IMR-90 (cell line): ENCODE measurements around the gene SAMM50.

Experiments
- CHD1 ChIP-seq: IDR thresholded peaks from 2 replicates; pipeline ENCODE4 v1.6.1; 2012; ENCODE audit warnings: low read depth, low read length, improper control_type of control experiment
- MAZ ChIP-seq: IDR thresholded peaks from 2 replicates; pipeline ENCODE4 v1.6.1; 2012; ENCODE audit warnings: low read depth, mild to moderate bottlenecking, low read length, improper control_type of control experiment, moderate library complexity, borderline replicate concordance
- MXI1 ChIP-seq: IDR thresholded peaks from 2 replicates; pipeline ENCODE4 v1.6.1; 2012; ENCODE audit warnings: low read depth, mild to moderate bottlenecking, low read length, moderate library complexity, borderline replicate concordance
- POLR2A ChIP-seq: IDR thresholded peaks from 2 replicates; pipeline ENCODE4 v1.6.1; 2012; ENCODE audit warnings: mild to moderate bottlenecking, low read depth, low read length
- RCOR1 ChIP-seq: IDR thresholded peaks from 2 replicates; pipeline ENCODE4 v1.6.1; 2012; ENCODE audit warnings: mild to moderate bottlenecking, low read length, improper control_type of control experiment; ENCODE audit not compliant: insufficient replicate concordance
- RFX5 ChIP-seq: IDR thresholded peaks from 2 replicates; pipeline ENCODE4 v1.8.0; 2012; ENCODE audit warnings: low read depth, mild to moderate bottlenecking, low read length, moderate library complexity
- TF ChIP-seq, protein P1 (sequence below): conservative IDR thresholded peaks from 2 replicates; pipeline ENCODE4 v1.5.1; 2012; ENCODE audit warnings: mild to moderate bottlenecking, low read depth, low read length, improper control_type of control experiment
- TF ChIP-seq, protein P2 (sequence below): fragments of 150-350 bp; IDR thresholded peaks from 2 replicates; pipeline ENCODE4 v1.6.1; 2017; ENCODE audit warnings: mild to moderate bottlenecking, antibody characterized with exemption, low read length, low read depth

DNA sequence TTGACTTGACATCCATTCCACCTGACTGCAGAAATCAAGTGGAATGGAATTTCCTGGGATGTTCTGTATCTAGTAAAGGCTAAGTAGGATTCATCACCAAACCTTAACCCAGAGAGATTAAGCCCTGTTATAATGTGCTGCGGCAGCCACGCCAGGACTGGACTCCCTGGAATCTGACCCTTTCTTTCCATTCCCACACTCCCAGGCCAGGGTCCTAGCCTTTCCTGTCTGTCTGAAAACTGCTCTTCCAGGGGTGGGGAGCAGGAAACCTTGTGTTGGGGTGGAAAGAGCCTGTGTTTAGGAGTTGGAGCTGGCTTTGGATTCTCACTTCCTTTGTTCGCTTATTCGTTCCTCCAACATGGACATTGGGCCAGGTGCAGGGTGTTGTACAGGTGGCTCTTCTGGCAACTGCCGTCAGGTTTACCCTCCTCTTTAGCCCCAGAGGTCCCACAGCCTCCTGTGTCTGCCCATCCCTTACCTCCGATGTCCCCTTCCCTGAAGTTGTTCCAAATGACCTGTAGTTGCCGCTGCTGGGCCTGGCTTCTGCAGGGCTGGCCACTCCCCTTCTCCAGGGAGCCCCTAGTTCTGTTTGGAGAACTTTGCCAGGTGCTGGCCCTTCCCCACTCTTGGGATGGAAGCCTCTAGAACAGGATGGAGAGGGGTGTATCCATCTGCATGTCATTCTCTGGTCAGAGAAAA, 48.3 kb downstream of the SAMM50 start:
- TF ChIP-seq, protein P1, sequence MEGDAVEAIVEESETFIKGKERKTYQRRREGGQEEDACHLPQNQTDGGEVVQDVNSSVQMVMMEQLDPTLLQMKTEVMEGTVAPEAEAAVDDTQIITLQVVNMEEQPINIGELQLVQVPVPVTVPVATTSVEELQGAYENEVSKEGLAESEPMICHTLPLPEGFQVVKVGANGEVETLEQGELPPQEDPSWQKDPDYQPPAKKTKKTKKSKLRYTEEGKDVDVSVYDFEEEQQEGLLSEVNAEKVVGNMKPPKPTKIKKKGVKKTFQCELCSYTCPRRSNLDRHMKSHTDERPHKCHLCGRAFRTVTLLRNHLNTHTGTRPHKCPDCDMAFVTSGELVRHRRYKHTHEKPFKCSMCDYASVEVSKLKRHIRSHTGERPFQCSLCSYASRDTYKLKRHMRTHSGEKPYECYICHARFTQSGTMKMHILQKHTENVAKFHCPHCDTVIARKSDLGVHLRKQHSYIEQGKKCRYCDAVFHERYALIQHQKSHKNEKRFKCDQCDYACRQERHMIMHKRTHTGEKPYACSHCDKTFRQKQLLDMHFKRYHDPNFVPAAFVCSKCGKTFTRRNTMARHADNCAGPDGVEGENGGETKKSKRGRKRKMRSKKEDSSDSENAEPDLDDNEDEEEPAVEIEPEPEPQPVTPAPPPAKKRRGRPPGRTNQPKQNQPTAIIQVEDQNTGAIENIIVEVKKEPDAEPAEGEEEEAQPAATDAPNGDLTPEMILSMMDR = 0 out of 2 replicates have a peak, but pooled peaks have one; percentile 17
- TF ChIP-seq MXI1 = no peak
- no peak for TF ChIP-seq RFX5
- TF ChIP-seq, protein P2, sequence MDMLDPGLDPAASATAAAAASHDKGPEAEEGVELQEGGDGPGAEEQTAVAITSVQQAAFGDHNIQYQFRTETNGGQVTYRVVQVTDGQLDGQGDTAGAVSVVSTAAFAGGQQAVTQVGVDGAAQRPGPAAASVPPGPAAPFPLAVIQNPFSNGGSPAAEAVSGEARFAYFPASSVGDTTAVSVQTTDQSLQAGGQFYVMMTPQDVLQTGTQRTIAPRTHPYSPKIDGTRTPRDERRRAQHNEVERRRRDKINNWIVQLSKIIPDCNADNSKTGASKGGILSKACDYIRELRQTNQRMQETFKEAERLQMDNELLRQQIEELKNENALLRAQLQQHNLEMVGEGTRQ = no peak
- no peak for TF ChIP-seq POLR2A
- TF ChIP-seq CHD1 = no peak
- TF ChIP-seq MAZ = no peak
- no peak for TF ChIP-seq RCOR1
